SJSA1 (cell line): ENCODE measurements around the gene SORBS1. TPM values are rescaled to one million over a fixed set of nuclear protein-coding genes. Genes with fewer than 3 reads are reported as not detected.
A peak's percentile ranks its signal among the peaks of the same experiment; 100 is the strongest.

Experiments used
- DNase-seq, 2 experiments: peaks; one replicate each; pipeline ENCODE4 v3.0.0-alpha.2; 2015 to 2020; ENCODE audit warnings: low spot score in 2 of 2, low read depth in 1 of 2
- H3K27ac ChIP-seq: fragments of 250-450 bp; sonication (Bioruptor Pico); 2 replicates; pipeline ENCODE4 v1.5.1; 2020; ENCODE audit warnings: mild to moderate bottlenecking, moderate library complexity
- H3K27me3 ChIP-seq: fragments of 250-450 bp; sonication (Bioruptor Pico); replicated peaks from 2 replicates; pipeline ENCODE4 v1.5.1; 2020; ENCODE audit warnings: mild to moderate bottlenecking, moderate library complexity
- H3K36me3 ChIP-seq: fragments of 250-450 bp; sonication (Bioruptor Pico); 2 replicates; pipeline ENCODE4 v1.5.1; 2020; ENCODE audit warnings: mild to moderate bottlenecking
- H3K4me1 ChIP-seq: fragments of 250-450 bp; sonication (Bioruptor Pico); replicated peaks from 2 replicates; pipeline ENCODE4 v1.6.1; 2021; ENCODE audit warnings: mild to moderate bottlenecking
- H3K4me3 ChIP-seq: fragments of 250-450 bp; sonication (Bioruptor Pico); 2 replicates; pipeline ENCODE4 v1.5.1; 2020; ENCODE audit warnings: mild to moderate bottlenecking
- H3K9me3 ChIP-seq: fragments of 250-450 bp; sonication (Bioruptor Pico); replicated peaks from 2 replicates; pipeline ENCODE4 v1.5.1; 2020; ENCODE audit warnings: mild to moderate bottlenecking
- total RNA-seq: library from RNA; depleted of rRNA; stranded (reverse); fragments of >200 nt; shearing (Covaris generic); gene quantifications from 2 replicates; pipeline ENCODE4 v1.2.3, GENCODE V29; 2014

Gene SORBS1
- total RNA-seq, 1 experiment from 2014 or later, result 2.9 TPM

GRCh38 chr10:95560278-95561176, 644 bp downstream of the SORBS1 start:
- peak; percentile 33 to 50 for DNase-seq
- peaks cover 10% of the 10 kb centered on the region for H3K4me1 ChIP-seq
- no peaks in the 10 kb centered on the region for H3K9me3 ChIP-seq
- H3K27me3 ChIP-seq, result no peaks in the 10 kb centered on the region
- H3K36me3 ChIP-seq, result no peaks in the 10 kb centered on the region
- H3K4me3 ChIP-seq, result peak overlapping the region; percentile 50
- H3K27ac ChIP-seq, result no peak overlapping the region

- Histone ChIP-seq H3K27ac (no peak overlapping the region), H3K9me3 (no peaks in the 10 kb centered on the region), H3K4me1 (peaks cover 10% of the 10 kb centered on the region), H3K4me3 (no peak overlapping the region; the same call in 1 of the 2 replicates), H3K27me3 (no peaks in the 10 kb centered on the region), H3K36me3 (no peaks in the 10 kb centered on the region)
- DNase-seq, result no peak
These were observed 1.3 kb downstream of the SORBS1 start for GRCh38 chr10:95559896-95560277.

GRCh38 chr10:95559471-95559870, 1.7 kb downstream of the SORBS1 start:
- Histone ChIP-seq H3K4me3 (no peak overlapping the region), H3K36me3 (no peaks in the 10 kb centered on the region), H3K4me1 (peaks cover 10% of the 10 kb centered on the region), H3K27ac (no peak overlapping the region), H3K9me3 (no peaks in the 10 kb centered on the region), H3K27me3 (no peaks in the 10 kb centered on the region)
- DNase-seq, result no peak

- Histone ChIP-seq H3K27ac (no peak overlapping the region), H3K4me3 (no peak overlapping the region)
- no peak for DNase-seq
These were observed 2.4 kb downstream of the SORBS1 start for GRCh38 chr10:95558593-95559320.

GRCh38 chr10:95556994-95557767, 4.0 kb downstream of the SORBS1 start:
- DNase-seq, result no peak
- H3K4me1 ChIP-seq, result peaks cover 22% of the 10 kb centered on the region
- no peaks in the 10 kb centered on the region for H3K36me3 ChIP-seq
- H3K4me3 ChIP-seq, result no peak overlapping the region
- no peaks in the 10 kb centered on the region for H3K9me3 ChIP-seq
- no peaks in the 10 kb centered on the region for H3K27me3 ChIP-seq
- H3K27ac ChIP-seq, result no peak overlapping the region

More at GRCh38 chr10:95558593-95559320, 2.4 kb downstream of the SORBS1 start:
- no peaks in the 10 kb centered on the region for H3K27me3 ChIP-seq
- H3K9me3 ChIP-seq, result no peaks in the 10 kb centered on the region
- no peaks in the 10 kb centered on the region for H3K36me3 ChIP-seq
- peaks cover 10% of the 10 kb centered on the region for H3K4me1 ChIP-seq

- peaks cover 29% of the 10 kb centered on the region for H3K4me1 ChIP-seq
- no peaks in the 10 kb centered on the region for H3K36me3 ChIP-seq
- H3K4me3 ChIP-seq, result no peak overlapping the region
- no peaks in the 10 kb centered on the region for H3K9me3 ChIP-seq
- no peak overlapping the region for H3K27ac ChIP-seq
- no peak for DNase-seq
- H3K27me3 ChIP-seq, result no peaks in the 10 kb centered on the region; the same call in 1 of the 2 replicates
These were observed 7.5 kb downstream of the SORBS1 start for GRCh38 chr10:95553674-95554073.

GRCh38 chr10:95552679-95553342, 8.4 kb downstream of the SORBS1 start:
- Histone ChIP-seq H3K36me3 (no peaks in the 10 kb centered on the region), H3K9me3 (no peaks in the 10 kb centered on the region), H3K4me1 (peaks cover 29% of the 10 kb centered on the region), H3K4me3 (no peak overlapping the region), H3K27me3 (no peaks in the 10 kb centered on the region; the same call in 1 of the 2 replicates), H3K27ac (no peak overlapping the region; the same call in 1 of the 2 replicates)
- peak; percentile 50 to 51 for DNase-seq

GRCh38 chr10:95550073-95550672, 11.0 kb downstream of the SORBS1 start:
- H3K4me3 ChIP-seq, result no peak overlapping the region
- H3K27me3 ChIP-seq, result no peaks in the 10 kb centered on the region; the same call in 1 of the 2 replicates
- H3K9me3 ChIP-seq, result no peaks in the 10 kb centered on the region
- no peak for DNase-seq
- peaks cover 27% of the 10 kb centered on the region for H3K4me1 ChIP-seq
- H3K27ac ChIP-seq, result no peak overlapping the region
- no peaks in the 10 kb centered on the region for H3K36me3 ChIP-seq

GRCh38 chr10:95547791-95548435, 13.3 kb downstream of the SORBS1 start:
- H3K27ac ChIP-seq, result no peak overlapping the region
- H3K27me3 ChIP-seq, result no peaks in the 10 kb centered on the region; the same call in 1 of the 2 replicates
- no peak overlapping the region for H3K4me3 ChIP-seq
- peaks cover 22% of the 10 kb centered on the region for H3K4me1 ChIP-seq
- no peaks in the 10 kb centered on the region for H3K9me3 ChIP-seq
- no peaks in the 10 kb centered on the region for H3K36me3 ChIP-seq
- DNase-seq, result no peak

- no peak overlapping the region for H3K27ac ChIP-seq
- H3K4me1 ChIP-seq, result peaks cover 15% of the 10 kb centered on the region
- no peaks in the 10 kb centered on the region for H3K36me3 ChIP-seq
- DNase-seq, result no peak
- no peaks in the 10 kb centered on the region; the same call in 1 of the 2 replicates for H3K27me3 ChIP-seq
- H3K4me3 ChIP-seq, result no peak overlapping the region
- no peaks in the 10 kb centered on the region for H3K9me3 ChIP-seq
These were observed 14.0 kb downstream of the SORBS1 start for GRCh38 chr10:95547197-95547596.

- peaks cover 6% of the 10 kb centered on the region; the same call in 1 of the 2 replicates for H3K4me1 ChIP-seq
- H3K36me3 ChIP-seq, result no peaks in the 10 kb centered on the region
- H3K9me3 ChIP-seq, result no peaks in the 10 kb centered on the region
- no peak for DNase-seq
- H3K27me3 ChIP-seq, result no peaks in the 10 kb centered on the region; the same call in 1 of the 2 replicates
- H3K27ac ChIP-seq, result no peak overlapping the region
- H3K4me3 ChIP-seq, result no peak overlapping the region
These were observed 15.2 kb downstream of the SORBS1 start for GRCh38 chr10:95545981-95546380.

- H3K9me3 ChIP-seq, result no peaks in the 10 kb centered on the region
- H3K36me3 ChIP-seq, result no peaks in the 10 kb centered on the region
- H3K27me3 ChIP-seq, result no peaks in the 10 kb centered on the region
- H3K4me3 ChIP-seq, result no peak overlapping the region
- no peak overlapping the region for H3K27ac ChIP-seq
- no peak for DNase-seq
- H3K4me1 ChIP-seq, result 0 out of 2 replicates have a peak, but pooled peaks cover 1% of the 10 kb centered on the region
These were observed 16.2 kb downstream of the SORBS1 start for GRCh38 chr10:95544783-95545500.
